K562 (cell line): Measurements from ENCODE around the gene TAS2R5.

Experiments used
- CBX2 ChIP-seq: fragments of 200-600 bp; sonication (generic); IDR thresholded peaks from one replicate; pipeline ENCODE4 v1.6.1; 2012; ENCODE audit warnings: mild to moderate bottlenecking, low read length, inconsistent platforms; ENCODE audit not compliant: insufficient read depth, poor library complexity, severe bottlenecking
- CTCF ChIP-seq, 3 experiments: IDR thresholded peaks in 2 of 3; conservative IDR thresholded peaks in 1 of 3; 2 replicates each; pipeline ENCODE4 v1.5.1; 2011 to 2012; ENCODE audit warnings: low read length in 3 of 3, mild to moderate bottlenecking in 3 of 3, control low read depth in 2 of 3, improper control_type of control experiment in 1 of 3, inconsistent platforms in 1 of 3, low read depth in 1 of 3, mixed read lengths in 1 of 3, moderate library complexity in 1 of 3; ENCODE audit not compliant: insufficient read depth in 2 of 3
- PURB ChIP-seq: sonication (generic); formaldehyde crosslinking; IDR thresholded peaks from 2 replicates; pipeline ENCODE4 v1.9.0; 2021; ENCODE audit warnings: low read depth, mild to moderate bottlenecking, missing genetic modification reagents
- USF1 ChIP-seq: sonication (generic); formaldehyde crosslinking; IDR thresholded peaks from 2 replicates; pipeline ENCODE4 v1.9.0; 2022; ENCODE audit warnings: mild to moderate bottlenecking, missing genetic modification reagents
- TF ChIP-seq, protein P1 (sequence below), 2 experiments: fragments of 450-650 bp; IDR thresholded peaks; 2 replicates each; pipeline ENCODE4 v1.6.1; 2016; ENCODE audit warnings: mild to moderate bottlenecking in 2 of 2, borderline replicate concordance in 1 of 2, low read depth in 1 of 2, moderate library complexity in 1 of 2

DNA sequence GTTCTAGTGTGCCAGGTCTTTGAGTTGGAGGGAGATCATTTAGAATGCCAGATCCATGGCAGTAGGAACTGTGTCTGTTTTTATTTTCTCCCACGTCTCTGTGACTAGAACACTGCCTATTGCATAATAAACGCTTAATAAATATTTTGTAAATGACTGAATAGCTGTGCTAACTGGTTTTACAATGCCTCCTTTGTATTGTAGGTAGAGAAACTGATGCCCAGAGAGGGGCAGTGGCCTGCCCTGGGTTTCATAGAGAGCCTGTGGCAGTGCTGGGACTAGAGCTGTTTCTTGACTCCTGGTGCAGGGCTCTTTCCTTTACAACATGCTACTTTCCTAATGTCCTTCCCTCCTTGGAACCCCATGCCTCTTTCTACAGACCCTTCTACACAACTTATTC, 2.5 kb downstream of the TAS2R5 start:
- TF ChIP-seq CBX2 (no peak), USF1 (CRISPR knock-in tag) (no peak), PURB (CRISPR knock-in tag) (no peak), CTCF (IDR thresholded peaks at IDR 0.05 in 2 of 3, conservative IDR thresholded peaks at IDR 0.05 in 1 of 3; ENCODE audit: insufficient read depth in 2 of 3, low read depth in 1 of 3, low read length in 3 of 3) (no peak)
- TF ChIP-seq, protein P1, sequence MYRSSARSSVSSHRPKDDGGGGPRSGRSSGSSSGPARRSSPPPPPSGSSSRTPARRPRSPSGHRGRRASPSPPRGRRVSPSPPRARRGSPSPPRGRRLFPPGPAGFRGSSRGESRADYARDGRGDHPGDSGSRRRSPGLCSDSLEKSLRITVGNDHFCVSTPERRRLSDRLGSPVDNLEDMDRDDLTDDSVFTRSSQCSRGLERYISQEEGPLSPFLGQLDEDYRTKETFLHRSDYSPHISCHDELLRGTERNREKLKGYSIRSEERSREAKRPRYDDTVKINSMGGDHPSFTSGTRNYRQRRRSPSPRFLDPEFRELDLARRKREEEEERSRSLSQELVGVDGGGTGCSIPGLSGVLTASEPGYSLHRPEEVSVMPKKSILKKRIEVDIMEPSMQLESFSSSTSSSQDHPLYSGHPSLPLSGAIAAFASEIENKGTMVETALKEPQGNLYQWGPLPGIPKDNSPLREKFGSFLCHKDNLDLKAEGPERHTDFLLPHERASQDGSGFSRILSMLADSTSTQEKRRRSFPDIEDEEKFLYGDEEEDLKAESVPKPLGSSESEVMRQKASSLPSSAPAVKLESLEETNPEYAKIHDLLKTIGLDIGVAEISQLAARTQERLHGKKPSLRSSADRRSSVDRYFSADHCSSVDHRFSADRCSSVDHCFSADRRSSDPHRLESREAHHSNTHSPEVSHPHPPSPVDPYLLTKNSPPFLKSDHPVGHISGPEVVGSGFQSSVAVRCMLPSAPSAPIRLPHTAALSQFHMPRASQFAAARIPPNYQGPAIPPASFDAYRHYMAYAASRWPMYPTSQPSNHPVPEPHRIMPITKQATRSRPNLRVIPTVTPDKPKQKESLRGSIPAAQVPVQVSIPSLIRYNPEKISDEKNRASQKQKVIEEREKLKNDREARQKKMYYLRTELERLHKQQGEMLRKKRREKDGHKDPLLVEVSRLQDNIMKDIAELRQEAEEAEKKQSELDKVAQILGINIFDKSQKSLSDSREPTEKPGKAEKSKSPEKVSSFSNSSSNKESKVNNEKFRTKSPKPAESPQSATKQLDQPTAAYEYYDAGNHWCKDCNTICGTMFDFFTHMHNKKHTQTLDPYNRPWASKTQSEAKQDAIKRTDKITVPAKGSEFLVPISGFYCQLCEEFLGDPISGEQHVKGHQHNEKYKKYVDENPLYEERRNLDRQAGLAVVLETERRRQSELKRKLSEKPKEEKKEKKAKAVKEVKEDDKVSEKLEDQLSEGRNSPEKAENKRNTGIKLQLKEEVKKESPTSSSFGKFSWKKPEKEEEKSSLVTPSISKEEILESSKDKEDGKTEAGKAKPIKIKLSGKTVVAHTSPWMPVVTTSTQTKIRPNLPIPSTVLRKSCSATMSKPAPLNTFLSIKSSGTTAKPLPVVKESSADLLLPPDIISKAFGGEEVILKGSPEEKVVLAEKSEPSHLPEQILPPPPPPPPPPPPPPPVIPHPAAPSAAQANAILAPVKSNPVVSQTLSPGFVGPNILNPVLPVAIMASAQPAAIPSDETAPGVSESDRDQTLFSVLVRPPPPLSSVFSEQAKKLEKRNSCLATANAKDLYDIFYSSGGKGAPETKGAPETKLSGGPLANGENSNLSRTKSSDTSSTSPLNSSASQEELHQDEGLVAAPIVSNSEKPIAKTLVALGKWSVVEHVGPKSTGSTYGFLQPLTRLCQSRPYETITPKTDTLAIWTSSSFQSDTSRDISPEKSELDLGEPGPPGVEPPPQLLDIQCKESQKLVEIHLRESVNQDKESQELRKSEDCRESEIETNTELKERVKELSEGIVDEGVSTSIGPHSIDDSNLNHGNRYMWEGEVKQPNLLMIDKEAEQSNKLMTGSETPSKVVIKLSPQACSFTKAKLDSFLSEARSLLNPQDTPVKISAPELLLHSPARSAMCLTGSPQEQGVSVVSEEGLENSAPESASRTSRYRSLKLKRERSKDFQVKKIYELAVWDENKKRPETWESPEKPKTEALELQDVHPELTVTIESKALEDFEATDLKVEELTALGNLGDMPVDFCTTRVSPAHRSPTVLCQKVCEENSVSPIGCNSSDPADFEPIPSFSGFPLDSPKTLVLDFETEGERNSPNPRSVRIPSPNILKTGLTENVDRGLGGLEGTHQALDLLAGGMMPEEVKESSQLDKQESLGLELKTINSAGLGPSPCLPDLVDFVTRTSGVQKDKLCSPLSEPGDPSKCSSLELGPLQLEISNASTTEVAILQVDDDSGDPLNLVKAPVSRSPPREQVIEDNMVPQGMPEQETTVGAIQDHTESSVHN (IDR thresholded peaks at IDR 0.05; ENCODE audit: borderline replicate concordance in 1 of 2, low read depth in 1 of 2) = no peak
